Trophoblast cell (in vitro differentiated cells and primary cell): ENCODE data around the gene NDUFB5.

Source experiments
- DNase-seq, 2 donors: peaks; one replicate each; pipeline ENCODE4 v3.0.0-alpha.2; 2016
- H2AFZ ChIP-seq: 2 replicates; pipeline ENCODE4 v1.6.1; 2013; ENCODE audit warnings: low read length, moderate library complexity, mild to moderate bottlenecking; ENCODE audit not compliant: insufficient read depth, poor library complexity
- H2AK5ac ChIP-seq: 2 replicates; pipeline ENCODE4 v1.6.1; 2013; ENCODE audit warnings: mild to moderate bottlenecking, low read length
- H2BK120ac ChIP-seq: 2 replicates; pipeline ENCODE4 v1.6.1; 2013; ENCODE audit warnings: low read length, mild to moderate bottlenecking, moderate library complexity; ENCODE audit not compliant: insufficient read depth, poor library complexity
- H2BK12ac ChIP-seq: 2 replicates; pipeline ENCODE4 v1.6.1; 2013; ENCODE audit warnings: mild to moderate bottlenecking, low read length, moderate library complexity
- H2BK5ac ChIP-seq: 2 replicates; pipeline ENCODE4 v1.6.1; 2013; ENCODE audit warnings: low read length, low read depth, moderate library complexity, mild to moderate bottlenecking; ENCODE audit not compliant: poor library complexity
- H3K14ac ChIP-seq: 2 replicates; pipeline ENCODE4 v1.6.1; 2013; ENCODE audit warnings: mild to moderate bottlenecking, low read length
- H3K18ac ChIP-seq: 2 replicates; pipeline ENCODE4 v1.6.1; 2013; ENCODE audit warnings: mild to moderate bottlenecking, low read length
- H3K23ac ChIP-seq: 2 replicates; pipeline ENCODE4 v1.6.1; 2013; ENCODE audit warnings: low read length
- H3K27ac ChIP-seq: 2 replicates; pipeline ENCODE4 v1.5.1; 2013; ENCODE audit warnings: low read depth, mild to moderate bottlenecking, inconsistent platforms, low read length, moderate library complexity
- H3K27me3 ChIP-seq: 2 replicates; pipeline ENCODE4 v1.6.1; 2013; ENCODE audit warnings: inconsistent platforms, mild to moderate bottlenecking, low read length, moderate library complexity; ENCODE audit not compliant: insufficient read depth
- H3K36me3 ChIP-seq, 2 experiments: 1 replicate in 1 of 2; 2 replicates in 1 of 2; pipeline ENCODE4 v1.6.1; 2013; ENCODE audit warnings: low read length in 2 of 2, mild to moderate bottlenecking in 2 of 2, moderate library complexity in 1 of 2; ENCODE audit not compliant: insufficient read depth in 2 of 2, control insufficient read depth in 1 of 2
- H3K4ac ChIP-seq: 2 replicates; pipeline ENCODE4 v1.6.1; 2013; ENCODE audit warnings: low read depth, mild to moderate bottlenecking, low read length, moderate library complexity
- H3K4me1 ChIP-seq, 2 experiments: 1 replicate in 1 of 2; 2 replicates in 1 of 2; pipeline ENCODE4 v1.6.1; 2013; ENCODE audit warnings: low read length in 2 of 2, mild to moderate bottlenecking in 2 of 2, moderate library complexity in 1 of 2; ENCODE audit not compliant: insufficient read depth in 2 of 2, control insufficient read depth in 1 of 2
- H3K4me2 ChIP-seq: 2 replicates; pipeline ENCODE4 v1.6.1; 2013; ENCODE audit warnings: inconsistent platforms, mild to moderate bottlenecking, low read length, moderate library complexity
- H3K4me3 ChIP-seq: 2 replicates; pipeline ENCODE4 v1.5.1; 2013; ENCODE audit warnings: mild to moderate bottlenecking, low read depth, low read length, inconsistent platforms
- H3K79me1 ChIP-seq: one replicate; pipeline ENCODE4 v1.6.1; 2013; ENCODE audit warnings: low read length
- H3K79me2 ChIP-seq: 2 replicates; pipeline ENCODE4 v1.6.1; 2013; ENCODE audit warnings: low read length, mild to moderate bottlenecking; ENCODE audit not compliant: control insufficient read depth, insufficient read depth, poor library complexity
- H3K9ac ChIP-seq: 2 replicates; pipeline ENCODE4 v1.6.1; 2013; ENCODE audit warnings: mild to moderate bottlenecking, low read length
- H3K9me3 ChIP-seq: 2 replicates; pipeline ENCODE4 v1.6.1; 2013; ENCODE audit warnings: low read depth, mild to moderate bottlenecking, control low read depth, inconsistent platforms, low read length; ENCODE audit not compliant: insufficient read depth
- H4K12ac ChIP-seq: 2 replicates; pipeline ENCODE4 v1.6.1; 2013; ENCODE audit warnings: low read depth, mild to moderate bottlenecking, low read length, moderate library complexity
- H4K8ac ChIP-seq: 2 replicates; pipeline ENCODE4 v1.6.1; 2013; ENCODE audit warnings: low read depth, mild to moderate bottlenecking, low read length, moderate library complexity
- H4K91ac ChIP-seq: one replicate; pipeline ENCODE4 v1.6.1; 2013; ENCODE audit warnings: low read depth, mild to moderate bottlenecking, low read length, moderate library complexity
- WGBS: extraction: QIAGEN DNeasy Blood & Tissue Kit; methylation state at CpG from one replicate; pipeline ENCODE4 v1.1.7; 2013; ENCODE audit warnings: missing lambda C conversion rate; ENCODE audit not compliant: insufficient read length, insufficient coverage; ENCODE audit errors: extremely low coverage; 5-methylcytosine and 5-hydroxymethylcytosine counted together

NDUFB5 gene

GRCh38 chr3:179590669-179591068 lies 13.9 kb upstream of the NDUFB5 start:
- H4K12ac ChIP-seq = no peak overlapping the region
- no peak overlapping the region for H2BK5ac ChIP-seq
- H4K8ac ChIP-seq = no peak overlapping the region
- no peaks in the 10 kb centered on the region for H3K79me1 ChIP-seq
- H3K4me3 ChIP-seq = no peak overlapping the region
- H2AK5ac ChIP-seq = no peak overlapping the region
- no CpG with 5 or more reads among the region's 2 CpGs for WGBS
- no peaks in the 10 kb centered on the region for H3K27me3 ChIP-seq
- no peak overlapping the region for H2BK12ac ChIP-seq
- no peak overlapping the region for H3K9ac ChIP-seq
- no peak overlapping the region for H2AFZ ChIP-seq
- H2BK120ac ChIP-seq = no peak overlapping the region
- H3K14ac ChIP-seq = no peak overlapping the region
- H3K79me2 ChIP-seq = no peaks in the 10 kb centered on the region
- H3K36me3 ChIP-seq = peaks cover 14 to 26% of the 10 kb centered on the region in 2 experiments
- no peak overlapping the region for H3K18ac ChIP-seq
- no peaks in the 10 kb centered on the region for H3K4me1 ChIP-seq
- H3K4ac ChIP-seq = no peak overlapping the region
- H3K4me2 ChIP-seq = no peak overlapping the region
- H3K27ac ChIP-seq = no peak overlapping the region
- DNase-seq = no peak
- H3K23ac ChIP-seq = no peak overlapping the region
- H4K91ac ChIP-seq = no peak overlapping the region
- no peaks in the 10 kb centered on the region for H3K9me3 ChIP-seq

- H4K8ac ChIP-seq = no peak overlapping the region
- H3K14ac ChIP-seq = no peak overlapping the region
- no peak overlapping the region for H3K4me2 ChIP-seq
- H3K9me3 ChIP-seq = no peaks in the 10 kb centered on the region
- no peak overlapping the region for H3K4ac ChIP-seq
- H4K12ac ChIP-seq = peak overlapping the region; percentile 75
- no peak overlapping the region for H3K4me3 ChIP-seq
- WGBS = no CpG with 5 or more reads among the region's 1 CpG
- H2BK120ac ChIP-seq = no peak overlapping the region
- no peak overlapping the region for H3K18ac ChIP-seq
- H2AK5ac ChIP-seq = no peak overlapping the region
- H2AFZ ChIP-seq = no peak overlapping the region
- no peaks in the 10 kb centered on the region for H3K79me1 ChIP-seq
- H3K23ac ChIP-seq = no peak overlapping the region
- H4K91ac ChIP-seq = no peak overlapping the region
- H3K27me3 ChIP-seq = no peaks in the 10 kb centered on the region
- H2BK5ac ChIP-seq = no peak overlapping the region
- no peaks in the 10 kb centered on the region for H3K4me1 ChIP-seq
- peaks cover 14 to 26% of the 10 kb centered on the region in 2 experiments for H3K36me3 ChIP-seq
- no peak overlapping the region for H3K9ac ChIP-seq
- H2BK12ac ChIP-seq = no peak overlapping the region
- H3K27ac ChIP-seq = no peak overlapping the region
- DNase-seq = no peak
- H3K79me2 ChIP-seq = no peaks in the 10 kb centered on the region
Measured at GRCh38 chr3:179591313-179591712, 13.3 kb upstream of the NDUFB5 start.

GRCh38 chr3:179599531-179599930 lies 5.1 kb upstream of the NDUFB5 start:
- no peak overlapping the region for H3K4me3 ChIP-seq
- no CpG with 5 or more reads among the region's 4 CpGs for WGBS
- peaks cover 2 to 4% of the 10 kb centered on the region in 2 experiments for H3K4me1 ChIP-seq
- no peak overlapping the region for H2AFZ ChIP-seq
- no peak overlapping the region for H3K4ac ChIP-seq
- H2AK5ac ChIP-seq = no peak overlapping the region
- H3K4me2 ChIP-seq = no peak overlapping the region
- no peak overlapping the region for H2BK120ac ChIP-seq
- H3K18ac ChIP-seq = no peak overlapping the region
- peaks cover 31 to 34% of the 10 kb centered on the region in 2 experiments for H3K36me3 ChIP-seq
- peaks cover 3% of the 10 kb centered on the region for H3K79me2 ChIP-seq
- no peak overlapping the region for H3K9ac ChIP-seq
- no peaks in the 10 kb centered on the region for H3K9me3 ChIP-seq
- DNase-seq = peak in 1 of 2 donors; percentile 34
- peaks cover 2% of the 10 kb centered on the region for H3K79me1 ChIP-seq
- H4K8ac ChIP-seq = no peak overlapping the region
- no peak overlapping the region for H4K12ac ChIP-seq
- no peak overlapping the region for H3K23ac ChIP-seq
- no peak overlapping the region for H2BK12ac ChIP-seq
- H3K27me3 ChIP-seq = no peaks in the 10 kb centered on the region
- no peak overlapping the region for H3K14ac ChIP-seq
- H4K91ac ChIP-seq = no peak overlapping the region
- no peak overlapping the region for H2BK5ac ChIP-seq
- H3K27ac ChIP-seq = no peak overlapping the region

- DNase-seq = no peak
- Histone ChIP-seq H2BK120ac (no peak overlapping the region), H2AK5ac (no peak overlapping the region), H3K27me3 (no peaks in the 10 kb centered on the region), H3K9ac (no peak overlapping the region), H3K4ac (peak overlapping the region; percentile 94), H3K18ac (no peak overlapping the region), H3K9me3 (no peaks in the 10 kb centered on the region), H3K4me1 (peaks cover 2 to 6% of the 10 kb centered on the region in 2 experiments), H2BK12ac (no peak overlapping the region), H4K12ac (peak overlapping the region; percentile 75), H3K23ac (no peak overlapping the region), H2AFZ (no peak overlapping the region), H3K4me3 (no peak overlapping the region), H4K91ac (no peak overlapping the region), H3K27ac (no peak overlapping the region), H4K8ac (no peak overlapping the region), H3K4me2 (no peak overlapping the region), H3K36me3 (peaks cover 19 to 23% of the 10 kb centered on the region in 2 experiments), H3K14ac (no peak overlapping the region), H3K79me2 (peaks cover 7% of the 10 kb centered on the region), H2BK5ac (no peak overlapping the region), H3K79me1 (peaks cover 4% of the 10 kb centered on the region)
- no CpG with 5 or more reads among the region's 4 CpGs for WGBS
Measured at GRCh38 chr3:179603321-179603720, 1.3 kb upstream of the NDUFB5 start.
